ENCODE results near the gene STAT4. TPM values are rescaled to one million over a fixed set of nuclear protein-coding genes. Genes with fewer than 3 reads are reported as not detected.

The STAT4 gene
- total RNA-seq, 1 experiment from 2014 or later, result 0.44 TPM

GRCh38 chr2:191019376-191019775 lies 131.4 kb downstream of the STAT4 start:
- Mint-ChIP-seq H3K36me3 (no peaks in the 10 kb centered on the region), H3K4me1 (no peaks in the 10 kb centered on the region), H3K4me3 (no peak overlapping the region), H3K27ac (no peak overlapping the region), H3K27me3 (ENCODE audit: low read depth) (peaks cover 11% of the 10 kb centered on the region; the same call in 1 of the 2 replicates), H3K9me3 (no peaks in the 10 kb centered on the region; the same call in 1 of the 2 replicates)
- POLR2A ChIA-PET, result no interaction called here
- CTCF ChIA-PET, result no interaction called here
- DNase-seq (ENCODE audit: low spot score) (no peak), ATAC-seq (no peak)
- TF ChIP-seq CBFB (CRISPR knock-in tag; IDR thresholded peaks at IDR 0.05; ENCODE audit: low read depth) (no peak), ZNF232 (CRISPR knock-in tag; IDR thresholded peaks at IDR 0.05) (no peak), ARID4B (CRISPR knock-in tag; IDR thresholded peaks at IDR 0.05; ENCODE audit: borderline replicate concordance) (no peak), AR (CRISPR knock-in tag; IDR thresholded peaks at IDR 0.05) (no peak), SOX15 (CRISPR knock-in tag; IDR thresholded peaks at IDR 0.05) (no peak), MXD4 (CRISPR knock-in tag; IDR thresholded peaks at IDR 0.05; ENCODE audit: borderline replicate concordance) (no peak), ZBTB21 (CRISPR knock-in tag; IDR thresholded peaks at IDR 0.05; ENCODE audit: borderline replicate concordance) (no peak), AFF4 (CRISPR knock-in tag; IDR thresholded peaks at IDR 0.05; ENCODE audit: borderline replicate concordance) (no peak), ZNF219 (CRISPR knock-in tag; IDR thresholded peaks at IDR 0.05; ENCODE audit: borderline replicate concordance) (no peak), ESRRA (CRISPR knock-in tag; IDR thresholded peaks at IDR 0.05; ENCODE audit: borderline replicate concordance) (no peak), NFYB (CRISPR knock-in tag; conservative IDR thresholded peaks at IDR 0.05; ENCODE audit: low read depth) (no peak), GABPB1 (CRISPR knock-in tag; IDR thresholded peaks at IDR 0.05) (no peak), CREM (CRISPR knock-in tag; IDR thresholded peaks at IDR 0.05) (no peak), PRRX2 (CRISPR knock-in tag; IDR thresholded peaks at IDR 0.05) (no peak), CTCF (IDR thresholded peaks at IDR 0.05) (no peak), USF1 (CRISPR knock-in tag; IDR thresholded peaks at IDR 0.05) (no peak)
